Measurements from ENCODE around the gene SLC2A5.

Gene SLC2A5

DNA sequence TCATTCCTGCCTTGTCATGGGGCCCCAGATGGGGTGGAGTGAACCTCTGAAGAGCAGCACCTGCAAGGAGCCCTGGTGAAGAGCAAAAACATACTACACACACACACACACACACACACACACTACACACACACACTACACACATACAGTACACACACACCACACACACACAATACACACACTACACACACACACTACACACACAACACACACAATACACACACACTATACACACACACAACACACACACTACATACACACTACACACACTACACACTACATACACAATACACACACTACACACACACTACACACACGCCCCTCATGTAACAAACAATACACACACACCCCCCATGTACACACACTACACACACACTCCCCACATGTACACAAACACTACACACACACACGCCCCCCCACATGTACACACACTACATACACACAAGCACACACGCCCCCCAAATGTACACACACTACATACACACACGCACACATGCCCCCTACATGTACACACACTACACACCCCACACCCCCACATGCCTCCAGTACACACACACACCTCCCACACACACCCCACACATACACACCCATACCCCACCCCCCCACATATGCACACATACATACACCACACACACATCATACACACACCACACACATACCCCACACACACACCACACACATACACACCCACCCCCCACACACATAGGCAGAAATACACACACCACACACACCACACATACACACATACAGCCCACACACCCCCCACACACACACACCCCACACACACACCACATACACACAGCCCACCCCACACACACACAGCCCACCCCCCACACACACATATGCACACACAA is 9.3 kb downstream of the SLC2A5 start:
- DNase-seq (ENCODE audit: low spot score), result no peak
- TF ChIP-seq, protein P1, sequence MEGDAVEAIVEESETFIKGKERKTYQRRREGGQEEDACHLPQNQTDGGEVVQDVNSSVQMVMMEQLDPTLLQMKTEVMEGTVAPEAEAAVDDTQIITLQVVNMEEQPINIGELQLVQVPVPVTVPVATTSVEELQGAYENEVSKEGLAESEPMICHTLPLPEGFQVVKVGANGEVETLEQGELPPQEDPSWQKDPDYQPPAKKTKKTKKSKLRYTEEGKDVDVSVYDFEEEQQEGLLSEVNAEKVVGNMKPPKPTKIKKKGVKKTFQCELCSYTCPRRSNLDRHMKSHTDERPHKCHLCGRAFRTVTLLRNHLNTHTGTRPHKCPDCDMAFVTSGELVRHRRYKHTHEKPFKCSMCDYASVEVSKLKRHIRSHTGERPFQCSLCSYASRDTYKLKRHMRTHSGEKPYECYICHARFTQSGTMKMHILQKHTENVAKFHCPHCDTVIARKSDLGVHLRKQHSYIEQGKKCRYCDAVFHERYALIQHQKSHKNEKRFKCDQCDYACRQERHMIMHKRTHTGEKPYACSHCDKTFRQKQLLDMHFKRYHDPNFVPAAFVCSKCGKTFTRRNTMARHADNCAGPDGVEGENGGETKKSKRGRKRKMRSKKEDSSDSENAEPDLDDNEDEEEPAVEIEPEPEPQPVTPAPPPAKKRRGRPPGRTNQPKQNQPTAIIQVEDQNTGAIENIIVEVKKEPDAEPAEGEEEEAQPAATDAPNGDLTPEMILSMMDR (IDR thresholded peaks at IDR 0.05; ENCODE audit: extremely low read depth, missing control alignments), result no peak

DNA sequence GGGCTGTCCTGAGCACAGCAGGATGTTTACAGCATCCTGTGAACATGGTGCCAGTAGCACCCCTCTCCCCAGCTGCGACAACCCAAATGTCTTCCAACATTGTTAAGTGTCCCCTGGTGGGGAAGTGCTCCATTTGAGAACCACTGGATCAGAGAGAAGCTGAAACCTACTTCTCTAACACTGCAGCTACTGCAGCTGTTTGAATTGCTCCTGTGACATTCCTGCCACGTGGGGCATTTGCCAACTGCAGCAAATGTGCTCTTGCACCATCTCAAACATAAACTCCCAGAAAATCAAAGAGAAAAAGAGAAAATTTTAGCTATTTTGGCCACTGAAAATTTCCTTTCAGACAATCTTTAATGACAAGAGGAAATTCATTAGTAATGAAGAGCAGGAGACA is 11.0 kb downstream of the SLC2A5 start:
- DNase-seq (ENCODE audit: low spot score), result no peak
- TF ChIP-seq, protein P1 (IDR thresholded peaks at IDR 0.05; ENCODE audit: extremely low read depth, missing control alignments), result no peak

DNA sequence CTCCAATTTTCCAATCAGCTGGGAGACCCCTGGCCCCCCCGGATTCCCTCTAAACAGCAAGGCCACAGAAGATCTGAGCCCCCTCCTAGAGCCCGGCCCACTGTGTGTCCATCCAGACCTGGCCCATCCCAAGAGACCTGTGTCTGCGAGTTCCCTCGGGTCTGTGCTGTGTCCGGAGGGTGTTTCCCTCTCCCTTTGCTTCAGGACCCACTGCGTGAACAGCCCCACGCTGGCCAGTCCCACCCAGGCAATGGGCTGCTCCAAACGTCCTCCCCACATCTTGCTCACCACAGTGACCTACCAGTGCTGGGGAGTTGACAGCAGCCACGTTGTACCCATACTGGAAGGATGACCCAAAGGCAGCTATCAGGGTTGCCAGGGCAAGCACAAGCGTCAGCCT is 11.6 kb downstream of the SLC2A5 start:
- TF ChIP-seq, protein P1 (IDR thresholded peaks at IDR 0.05; ENCODE audit: extremely low read depth, missing control alignments), result no peak
- no peak for DNase-seq (ENCODE audit: low spot score)

DNA sequence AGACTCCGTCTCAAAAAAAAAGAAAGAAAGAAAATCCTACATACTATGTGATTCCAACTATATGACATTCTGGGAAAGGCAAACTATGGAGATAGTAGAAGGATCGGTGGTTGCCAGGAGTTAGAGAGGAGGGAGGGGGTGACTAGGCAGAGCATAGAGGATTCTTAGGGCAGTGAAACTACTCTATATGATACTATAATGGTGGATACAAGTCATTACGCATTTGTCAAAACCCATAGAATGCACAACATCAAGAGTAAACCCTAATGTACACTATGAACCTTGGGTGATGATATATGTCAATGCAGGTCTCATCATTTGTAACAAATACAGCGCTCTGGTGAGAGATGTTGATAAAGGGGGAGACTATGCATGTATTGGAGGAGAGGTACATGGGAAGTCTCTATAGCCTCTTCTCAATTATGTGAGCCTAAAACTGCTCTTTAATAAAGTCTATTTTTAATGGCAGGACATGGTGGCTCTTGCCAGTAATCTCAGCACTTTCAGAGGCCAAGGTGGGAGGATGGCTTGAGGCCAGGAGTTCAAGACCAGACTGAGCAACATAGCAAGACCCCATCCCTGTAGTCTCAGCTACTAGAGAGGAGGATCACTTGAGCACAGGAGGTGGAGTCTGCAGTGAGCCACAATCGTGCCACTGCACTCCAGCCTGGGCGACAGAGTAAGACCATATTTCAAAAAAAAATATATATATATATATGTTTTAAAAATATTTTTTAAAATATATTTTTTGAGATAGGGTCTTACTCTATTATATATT is 17.0 kb downstream of the SLC2A5 start:
- TF ChIP-seq, protein P1 (IDR thresholded peaks at IDR 0.05; ENCODE audit: extremely low read depth, missing control alignments), result no peak
- no peak for DNase-seq (ENCODE audit: low spot score)

DNA sequence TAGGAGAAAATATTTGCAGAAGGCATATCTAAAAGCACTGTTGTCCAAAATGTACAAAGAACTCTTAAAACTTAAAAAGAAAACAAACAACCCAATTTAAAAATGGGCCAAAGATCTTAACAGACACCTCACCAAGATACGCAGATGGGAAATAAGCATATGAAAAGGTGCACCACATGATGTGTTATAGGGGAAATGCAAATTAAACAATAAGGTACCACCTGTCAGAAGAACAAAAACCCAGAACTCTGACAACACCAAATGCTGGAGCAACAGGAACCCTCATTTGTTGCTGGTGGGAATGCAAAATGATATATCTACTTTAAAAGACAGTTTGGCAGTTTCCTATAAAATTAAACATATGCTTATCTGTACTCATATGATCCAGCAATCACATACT is 18.1 kb downstream of the SLC2A5 start:
- DNase-seq (ENCODE audit: low spot score), result no peak
- TF ChIP-seq, protein P1 (IDR thresholded peaks at IDR 0.05; ENCODE audit: extremely low read depth, missing control alignments), result no peak

DNA sequence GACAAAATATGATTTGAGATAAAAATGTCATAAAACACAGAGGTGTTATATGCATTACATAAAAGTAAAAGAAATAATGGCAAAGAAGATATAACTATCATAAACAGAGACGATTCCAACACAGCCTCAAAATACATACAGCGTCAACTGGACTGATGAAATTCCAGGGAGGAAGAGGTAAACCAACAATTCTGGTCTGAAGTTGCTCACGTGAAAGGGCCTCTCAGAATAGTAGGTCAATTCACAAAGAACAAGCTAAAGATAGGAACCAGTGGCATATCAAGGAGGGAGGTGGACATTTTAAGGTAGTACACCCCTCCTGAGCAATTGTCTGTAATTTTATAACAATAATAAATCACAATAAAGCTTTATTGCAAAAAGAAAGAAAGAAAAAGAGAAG is 18.6 kb downstream of the SLC2A5 start:
- DNase-seq (ENCODE audit: low spot score), result no peak
- TF ChIP-seq, protein P1 (IDR thresholded peaks at IDR 0.05; ENCODE audit: extremely low read depth, missing control alignments), result no peak

DNA sequence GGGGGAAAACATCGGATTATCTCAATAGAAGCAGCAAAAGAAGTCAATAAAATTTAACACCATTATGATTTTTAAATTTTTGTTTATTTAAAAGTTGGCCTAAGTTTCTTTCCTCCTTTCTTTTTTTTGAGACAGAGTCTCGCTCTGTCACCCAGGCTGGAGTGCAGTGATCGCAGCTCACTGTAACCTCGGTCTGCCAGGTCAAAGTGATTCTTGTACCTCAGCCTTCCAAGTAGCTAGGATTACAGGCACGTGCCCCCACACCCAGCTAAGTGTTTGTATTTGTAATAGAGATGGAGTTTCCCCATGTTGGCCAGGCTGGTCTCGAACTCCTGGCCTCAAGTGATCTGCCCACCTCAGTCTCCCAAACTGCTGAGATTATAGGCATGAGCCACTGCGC is 20.9 kb downstream of the SLC2A5 start:
- TF ChIP-seq, protein P1 (IDR thresholded peaks at IDR 0.05; ENCODE audit: extremely low read depth, missing control alignments), result no peak
- DNase-seq (ENCODE audit: low spot score), result no peak

Measured in GM20000 (cell line).